NCI-H345 (cell line): ENCODE results near the gene MAGOHB.
"Not testable (repeated sequence)": the region's sequence is repeated elsewhere in the genome, so short reads cannot be mapped to it uniquely, and the experiment has no call there.

Experiments
- DNase-seq: peaks from one replicate; lab custom pipeline; 2025; lab: John Stamatoyannopoulos, UW

MAGOHB gene

DNA sequence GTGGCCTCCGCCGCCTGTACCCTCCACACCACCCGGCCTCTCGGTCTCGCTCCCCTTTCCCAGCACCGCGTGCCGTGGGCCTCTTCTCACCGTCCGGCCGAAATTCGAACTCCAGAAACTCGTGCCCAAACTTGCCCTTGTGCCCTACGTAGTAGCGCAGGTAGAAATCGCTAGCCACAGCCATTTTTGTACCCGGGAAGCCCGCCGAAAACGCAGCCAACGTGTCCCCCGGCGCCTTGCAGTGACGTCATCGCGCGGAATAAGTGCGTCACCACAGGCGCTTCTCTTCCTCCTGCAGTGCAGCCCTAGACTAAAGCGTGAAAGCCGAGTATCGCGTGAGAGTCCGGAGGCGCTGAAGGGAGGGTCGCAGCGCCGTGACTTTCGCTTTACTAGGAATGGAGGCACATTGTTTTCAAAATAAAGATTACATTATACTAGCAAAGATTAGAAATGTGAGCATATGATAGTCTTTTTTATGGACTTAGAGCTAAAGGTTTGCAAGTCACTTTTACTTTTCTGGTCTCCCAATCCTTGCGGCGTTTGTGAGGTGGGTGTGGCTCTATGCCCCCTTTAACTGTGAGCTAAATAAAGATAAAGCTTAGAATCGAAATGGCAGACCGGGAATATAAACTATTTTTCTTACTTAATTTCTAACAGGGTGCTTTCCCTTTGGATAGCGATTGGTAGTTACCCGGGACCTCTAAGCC lies at the start of gene MAGOHB:
Gene MAGOHB, minus strand, starts transcription at position 261 of the 707 bp plus-strand sequence. Its CDS starts 77 bp downstream, at position 184.
- peak; percentile 98 for DNase-seq

GRCh38 chr12:10661338-10661737 lies 47.9 kb upstream of the MAGOHB start:
- no peak for DNase-seq

- DNase-seq = no peak
Observed at GRCh38 chr12:10654003-10654402, 40.6 kb upstream of the MAGOHB start.

GRCh38 chr12:10652192-10652591 lies 38.8 kb upstream of the MAGOHB start:
- no peak for DNase-seq

DNA sequence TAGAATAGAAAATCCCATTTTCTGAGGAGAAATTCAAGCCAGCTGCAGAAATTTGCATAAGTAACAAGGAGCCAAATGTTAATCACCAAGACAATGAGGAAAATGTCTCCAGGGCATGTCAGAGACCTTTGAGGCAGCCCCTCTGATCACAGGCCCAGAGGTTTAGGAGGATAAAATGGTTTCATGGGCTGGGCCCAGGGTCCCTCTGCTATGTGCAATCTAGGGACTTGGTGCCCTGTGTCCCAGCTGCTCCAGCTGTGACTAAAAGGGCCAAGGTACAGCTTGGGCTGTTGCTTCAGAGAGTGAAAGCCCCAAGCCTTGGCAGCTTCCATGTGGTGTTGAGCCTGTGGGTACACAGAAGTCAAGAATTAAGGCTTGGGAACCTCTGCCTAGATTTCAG lies 33.2 kb upstream of the MAGOHB start:
- DNase-seq = not testable (repeated sequence)

DNA sequence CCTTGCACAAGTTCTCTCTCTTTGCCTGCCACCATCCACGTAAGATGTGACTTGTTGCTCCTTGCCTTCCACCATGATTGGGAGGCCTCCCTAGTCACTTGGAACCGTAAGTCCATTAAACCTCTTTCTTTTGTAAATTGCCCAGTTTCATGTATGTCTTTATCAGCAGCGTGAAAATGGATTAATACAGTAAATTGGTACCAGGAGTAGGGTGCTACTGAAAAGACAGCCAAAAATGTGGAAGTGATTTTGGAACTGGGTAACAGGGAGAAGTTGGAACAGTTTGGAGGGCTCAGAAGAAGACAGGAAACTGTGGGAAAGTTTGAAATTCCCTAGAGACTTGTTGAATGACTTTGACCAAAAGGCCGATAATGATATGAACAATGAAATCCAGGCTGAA lies 32.5 kb upstream of the MAGOHB start:
- no peak for DNase-seq

GRCh38 chr12:10641735-10642500 lies 28.5 kb upstream of the MAGOHB start:
- DNase-seq = no peak

DNA sequence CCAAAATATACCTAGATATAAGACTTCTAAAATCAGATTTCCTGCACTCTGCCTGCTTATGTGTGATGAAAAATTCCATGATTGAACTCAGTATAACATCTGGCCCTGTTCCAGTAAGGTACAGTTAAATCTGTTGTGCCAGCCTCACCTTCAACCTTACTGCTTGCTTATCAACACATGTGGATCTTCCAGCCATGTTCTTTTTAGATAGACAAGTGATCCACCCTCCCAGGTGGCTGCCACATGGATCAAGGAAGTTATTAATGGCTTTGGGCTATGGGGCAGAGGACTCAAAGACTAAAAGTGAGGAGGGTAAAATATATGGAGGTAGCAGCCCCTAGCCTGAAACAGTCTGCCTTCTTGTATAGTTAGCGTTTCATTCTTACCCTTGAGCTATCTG lies 25.3 kb upstream of the MAGOHB start:
- no peak for DNase-seq

- no peak for DNase-seq
Observed at GRCh38 chr12:10636611-10637010, 23.2 kb upstream of the MAGOHB start.

DNA sequence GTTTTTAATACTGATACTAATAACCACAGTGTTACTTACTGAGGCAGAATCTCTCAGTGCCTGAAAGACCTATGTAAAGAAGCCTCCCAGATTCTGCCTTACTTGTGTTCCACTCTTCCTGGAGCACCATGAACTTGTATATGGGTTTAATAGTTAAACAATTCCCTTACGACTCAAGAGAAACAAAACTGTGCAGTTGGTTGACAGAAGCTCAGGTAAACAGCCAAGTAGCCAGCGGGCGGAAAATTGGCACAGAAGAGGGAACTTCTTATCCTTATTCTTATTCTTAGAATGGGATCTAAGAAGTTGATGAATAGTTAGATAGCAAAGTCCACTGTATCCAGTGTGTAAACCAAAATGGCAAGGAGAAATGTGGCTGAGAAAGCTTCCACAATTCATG lies 22.7 kb upstream of the MAGOHB start:
- no peak for DNase-seq

- DNase-seq = no peak
Observed at GRCh38 chr12:10635306-10635705, 21.9 kb upstream of the MAGOHB start.

- no peak for DNase-seq
Observed at GRCh38 chr12:10634427-10634826, 21.0 kb upstream of the MAGOHB start.

- DNase-seq = no peak
Observed at GRCh38 chr12:10633541-10633940, 20.1 kb upstream of the MAGOHB start.

DNA sequence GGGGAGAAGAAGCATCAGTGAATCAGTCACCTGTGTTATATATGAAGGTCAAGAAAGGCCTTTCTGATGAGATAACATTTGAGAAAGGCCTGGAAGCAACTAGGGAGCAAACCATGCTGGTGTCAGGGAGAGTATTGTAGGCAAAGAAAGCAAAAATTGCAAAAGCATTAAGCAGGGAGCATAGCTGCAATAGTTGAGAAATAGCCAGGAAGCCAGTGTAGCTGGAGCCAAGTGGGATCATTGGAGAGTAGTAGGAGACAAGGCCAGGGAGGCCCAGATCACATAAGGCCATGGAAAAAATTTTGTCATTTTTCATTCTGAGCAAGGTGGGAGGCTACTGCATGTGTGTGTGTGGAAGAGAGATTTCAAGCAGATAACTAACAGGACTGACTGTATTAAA lies 18.8 kb upstream of the MAGOHB start:
- DNase-seq = no peak

- DNase-seq = no peak
Observed at GRCh38 chr12:10624605-10625004, 11.2 kb upstream of the MAGOHB start.

GRCh38 chr12:10623131-10623530 lies 9.7 kb upstream of the MAGOHB start:
- DNase-seq = no peak

- DNase-seq = no peak
Observed at GRCh38 chr12:10621278-10621677, 7.9 kb upstream of the MAGOHB start.

- no peak for DNase-seq
Observed at GRCh38 chr12:10620078-10620779, 6.8 kb upstream of the MAGOHB start.

GRCh38 chr12:10618338-10618987 lies 5.1 kb upstream of the MAGOHB start:
- no peak for DNase-seq

- DNase-seq = no peak
Observed at GRCh38 chr12:10617863-10618262, 4.5 kb upstream of the MAGOHB start.

- DNase-seq = no peak
Observed at GRCh38 chr12:10615532-10615931, 2.1 kb upstream of the MAGOHB start.

- peak; percentile 26 for DNase-seq
Observed at GRCh38 chr12:10614056-10614370, 604 bp upstream of the MAGOHB start.

- DNase-seq = peak; percentile 34
Observed at GRCh38 chr12:10612984-10613348, 443 bp downstream of the MAGOHB start.
